Activated CD8-positive, alpha-beta memory T cell treated with anti-CD3 and anti-CD28 coated beads, Interleukin-2, amount 50 U/mL, for 48 hours (primary cell): ENCODE results near the gene DSE.

Experiments
- DNase-seq: peaks from one replicate; pipeline ENCODE4 v3.0.0-alpha.2; 2020

Gene DSE

GRCh38 chr6:116388924-116389323 lies 18.2 kb downstream of the DSE start:
- DNase-seq, result no peak

- no peak for DNase-seq
These were observed 18.6 kb downstream of the DSE start for GRCh38 chr6:116389357-116389756.

- DNase-seq, result no peak
These were observed 19.8 kb downstream of the DSE start for GRCh38 chr6:116390581-116390980.

- DNase-seq, result no peak
These were observed 21.6 kb downstream of the DSE start for GRCh38 chr6:116392132-116393013.

GRCh38 chr6:116393430-116393829 lies 22.7 kb downstream of the DSE start:
- no peak for DNase-seq

- DNase-seq, result no peak
These were observed 24.9 kb downstream of the DSE start for GRCh38 chr6:116395647-116396046.

- DNase-seq, result no peak
These were observed 25.7 kb downstream of the DSE start for GRCh38 chr6:116396441-116396840.

GRCh38 chr6:116397914-116398313 lies 27.2 kb downstream of the DSE start:
- no peak for DNase-seq

- DNase-seq, result no peak
These were observed 27.7 kb downstream of the DSE start for GRCh38 chr6:116398316-116399010.

- DNase-seq, result no peak
These were observed 28.5 kb downstream of the DSE start for GRCh38 chr6:116399287-116399686.

GRCh38 chr6:116400328-116400727 lies 29.6 kb downstream of the DSE start:
- DNase-seq, result no peak

- no peak for DNase-seq
These were observed 31.6 kb downstream of the DSE start for GRCh38 chr6:116402108-116402937.

GRCh38 chr6:116403205-116403604 lies 32.5 kb downstream of the DSE start:
- no peak for DNase-seq

GRCh38 chr6:116404696-116405095 lies 33.9 kb downstream of the DSE start:
- DNase-seq, result no peak

GRCh38 chr6:116405138-116405537 lies 34.4 kb downstream of the DSE start:
- no peak for DNase-seq

- no peak for DNase-seq
These were observed 35.1 kb downstream of the DSE start for GRCh38 chr6:116405652-116406356.

- DNase-seq, result no peak
These were observed 36.1 kb downstream of the DSE start for GRCh38 chr6:116406678-116407345.

- DNase-seq, result no peak
These were observed 37.7 kb downstream of the DSE start for GRCh38 chr6:116408491-116408890.

- DNase-seq, result no peak
These were observed 39.0 kb downstream of the DSE start for GRCh38 chr6:116409756-116410155.

- no peak for DNase-seq
These were observed 40.5 kb downstream of the DSE start for GRCh38 chr6:116411284-116411623.

- no peak for DNase-seq
These were observed 41.5 kb downstream of the DSE start for GRCh38 chr6:116412270-116412669.

- DNase-seq, result no peak
These were observed 42.6 kb downstream of the DSE start for GRCh38 chr6:116413357-116413756.
